ENCODE data around the gene COPS4. TPM values are rescaled to one million over a fixed set of nuclear protein-coding genes. Genes with fewer than 3 reads are reported as not detected.
"Not testable (repeated sequence)": the region's sequence is repeated elsewhere in the genome, so short reads cannot be mapped to it uniquely, and the experiment has no call there.

COPS4 gene
- total and polyA plus RNA-seq, 11 donors = 13.0 to 67.2 (median 54.5) TPM

DNA sequence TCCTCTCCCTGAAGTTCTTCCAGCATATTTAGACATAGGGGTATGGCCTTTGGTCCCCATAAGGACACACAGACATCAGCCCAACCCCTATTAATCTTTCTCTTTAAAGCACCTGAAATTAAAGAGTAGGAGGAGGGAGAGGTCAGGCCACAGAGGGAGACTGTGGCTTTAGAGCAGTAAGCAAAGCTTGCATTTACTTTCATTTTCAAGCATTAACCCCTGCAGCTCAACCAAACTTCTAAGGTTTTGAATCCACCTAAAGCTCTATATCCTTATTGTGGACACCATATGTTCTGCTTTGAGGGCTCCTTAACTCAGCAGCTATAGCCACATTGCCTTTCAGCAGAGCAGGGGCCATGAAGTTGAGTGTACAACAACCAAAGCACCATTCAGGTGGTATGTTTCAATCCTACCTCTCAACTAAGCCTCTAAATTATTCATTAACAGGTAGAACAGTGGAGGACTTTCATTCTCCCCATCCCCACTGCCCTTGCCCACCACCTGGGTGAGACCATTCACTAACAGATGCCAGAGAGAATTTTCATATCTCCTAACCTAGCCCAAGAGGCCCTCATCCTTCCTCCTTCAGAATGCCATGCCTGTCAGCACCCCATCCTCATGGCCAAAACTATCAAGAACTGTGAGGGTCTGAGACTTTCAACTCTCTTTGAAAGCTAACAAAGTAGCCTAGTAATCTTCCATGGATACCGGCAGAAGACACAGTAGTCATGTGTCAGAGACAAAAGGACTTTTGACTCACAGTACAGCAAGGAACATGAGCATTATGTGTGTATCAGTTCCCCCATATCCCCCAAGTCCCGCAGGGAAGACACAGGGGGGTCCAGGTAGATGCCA is 45.2 kb upstream of the COPS4 start:
- Histone ChIP-seq H3K4me1 (peaks cover 0 to 12% (median 0%) of the 10 kb centered on the region in 12 donors), H3K27ac (peak overlapping the region in 1 of 12 donors; percentile 50), H3K4me3 (no peak overlapping the region), H3K9me3 (peaks cover 0 to 11% (median 0%) of the 10 kb centered on the region in 12 donors), H3K27me3 (no peaks in the 10 kb centered on the region), H3K36me3 (no peaks in the 10 kb centered on the region)
- intact Hi-C loops (cut with DNase I) = no loop called here
- DNase-seq (no peak), ATAC-seq (no peak)
- TF ChIP-seq POLR2A (IDR thresholded peaks at IDR 0.05) (no peak), CTCF (IDR thresholded peaks at IDR 0.05) (no peak)
- WGBS, 4 donors = 75 to 100% (median 89%) methylated on average over 1 to 2 of the region's 2 CpGs

DNA sequence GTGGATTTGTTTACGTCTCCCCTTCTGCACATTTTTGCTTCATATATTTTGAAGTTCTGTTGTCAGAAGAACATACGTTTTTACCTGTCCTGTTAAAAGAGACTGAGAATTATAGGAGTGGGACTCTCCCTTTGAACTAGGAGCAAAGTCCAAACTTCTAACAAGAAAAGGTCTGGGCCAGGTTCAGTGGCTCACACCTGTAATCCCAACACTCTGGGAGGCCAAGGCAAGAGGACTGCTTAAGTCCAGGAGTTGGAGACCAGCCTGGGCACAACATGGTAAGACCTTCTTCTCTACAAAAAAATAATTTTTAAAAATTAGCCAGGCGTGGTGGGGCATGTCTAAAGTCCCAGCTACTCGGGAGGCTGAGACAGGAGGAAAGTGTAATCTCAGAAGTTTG is 40.1 kb upstream of the COPS4 start:
- H3K4me3 ChIP-seq = no peak overlapping the region
- 70 to 74% (median 72%) methylated on average over 4 of the region's 4 CpGs for WGBS, 4 donors
- DNase-seq (no peak), ATAC-seq (no peak)
- intact Hi-C loops (cut with DNase I) = no loop called here
- H3K27ac ChIP-seq = no peak overlapping the region
- no peaks in the 10 kb centered on the region for H3K27me3 ChIP-seq
- H3K4me1 ChIP-seq = peaks cover 0 to 2% (median 0%) of the 10 kb centered on the region in 12 donors
- no peaks in the 10 kb centered on the region for H3K9me3 ChIP-seq
- TF ChIP-seq CTCF (IDR thresholded peaks at IDR 0.05) (no peak), POLR2A (IDR thresholded peaks at IDR 0.05) (no peak)
- no peaks in the 10 kb centered on the region for H3K36me3 ChIP-seq

GRCh38 chr4:82998898-82999297 is 36.1 kb upstream of the COPS4 start:
- Histone ChIP-seq H3K27me3 (no peaks in the 10 kb centered on the region), H3K27ac (no peak overlapping the region), H3K4me3 (no peak overlapping the region), H3K36me3 (no peaks in the 10 kb centered on the region), H3K9me3 (no peaks in the 10 kb centered on the region), H3K4me1 (no peaks in the 10 kb centered on the region)
- intact Hi-C loops (cut with DNase I) = no loop called here
- ATAC-seq = no peak
- no peak for DNase-seq
- TF ChIP-seq POLR2A (IDR thresholded peaks at IDR 0.05) (no peak), CTCF (IDR thresholded peaks at IDR 0.05) (no peak)

GRCh38 chr4:83002329-83002728 is 32.7 kb upstream of the COPS4 start:
- Histone ChIP-seq H3K27ac (no peak overlapping the region), H3K36me3 (no peaks in the 10 kb centered on the region), H3K27me3 (no peaks in the 10 kb centered on the region), H3K4me3 (no peak overlapping the region), H3K4me1 (peaks cover 0 to 2% (median 0%) of the 10 kb centered on the region in 12 donors), H3K9me3 (no peaks in the 10 kb centered on the region)
- intact Hi-C loops (cut with DNase I) = no loop called here
- TF ChIP-seq POLR2A (IDR thresholded peaks at IDR 0.05) = no peak
- no peak for TF ChIP-seq CTCF (IDR thresholded peaks at IDR 0.05)
- ATAC-seq (no peak), DNase-seq (no peak)
- 91 to 96% (median 93%) methylated on average over 3 of the region's 3 CpGs for WGBS, 4 donors

DNA sequence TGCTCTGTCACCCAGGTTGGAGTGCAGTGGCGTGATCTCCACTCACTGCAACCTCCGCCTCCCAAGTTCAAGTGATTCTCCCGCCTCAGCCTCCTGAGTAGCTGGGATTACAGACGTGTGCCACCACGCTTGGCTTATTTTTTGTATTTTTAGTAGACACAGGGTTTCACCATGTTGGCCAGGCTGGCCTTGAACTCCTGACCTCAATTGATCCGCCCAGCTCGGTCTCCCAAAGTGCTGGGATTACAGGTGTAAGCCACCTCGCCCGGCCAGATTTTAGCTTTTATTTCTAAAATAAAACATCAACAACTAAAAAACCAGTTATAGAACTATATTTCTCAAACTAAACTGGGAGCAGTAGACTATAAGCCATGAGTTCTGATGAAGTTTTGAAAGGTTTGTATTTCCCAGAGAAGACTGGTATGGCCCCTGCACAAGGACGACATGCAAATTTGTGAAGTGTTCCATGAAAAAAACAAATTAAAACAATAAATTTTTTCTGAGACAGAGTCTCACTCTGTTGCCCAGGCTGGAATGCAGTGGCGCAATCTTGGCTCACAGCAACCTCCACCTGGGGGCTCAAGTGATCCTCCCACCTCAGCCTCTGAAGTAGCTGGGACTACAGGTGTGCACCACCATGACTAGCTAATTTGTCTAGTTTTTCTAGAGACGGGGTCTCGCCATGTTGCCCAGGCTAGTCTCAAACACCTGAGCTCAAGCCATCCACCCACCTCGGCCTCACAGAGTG is 31.8 kb upstream of the COPS4 start:
- ATAC-seq; H3K27me3 ChIP-seq; H3K4me1 ChIP-seq; DNase-seq; H3K27ac ChIP-seq; H3K9me3 ChIP-seq; intact Hi-C loops (cut with DNase I); H3K4me3 ChIP-seq; H3K36me3 ChIP-seq: not testable (repeated sequence)
- WGBS, 4 donors = 93 to 98% (median 95%) methylated on average over 14 of the region's 14 CpGs

Measured in heart left ventricle (tissue), 16 donors.